C4-2B (cell line): Measurements from ENCODE around the gene PFKFB1.

Source experiments
- ZFX ChIP-seq: fragments of 450-650 bp; IDR thresholded peaks from 2 replicates; pipeline ENCODE4 v1.6.1; 2017
- TF ChIP-seq, protein P1 (sequence below): fragments of 450-650 bp; conservative IDR thresholded peaks from 2 replicates; pipeline ENCODE4 v1.5.1; 2017; ENCODE audit warnings: mild to moderate bottlenecking

DNA sequence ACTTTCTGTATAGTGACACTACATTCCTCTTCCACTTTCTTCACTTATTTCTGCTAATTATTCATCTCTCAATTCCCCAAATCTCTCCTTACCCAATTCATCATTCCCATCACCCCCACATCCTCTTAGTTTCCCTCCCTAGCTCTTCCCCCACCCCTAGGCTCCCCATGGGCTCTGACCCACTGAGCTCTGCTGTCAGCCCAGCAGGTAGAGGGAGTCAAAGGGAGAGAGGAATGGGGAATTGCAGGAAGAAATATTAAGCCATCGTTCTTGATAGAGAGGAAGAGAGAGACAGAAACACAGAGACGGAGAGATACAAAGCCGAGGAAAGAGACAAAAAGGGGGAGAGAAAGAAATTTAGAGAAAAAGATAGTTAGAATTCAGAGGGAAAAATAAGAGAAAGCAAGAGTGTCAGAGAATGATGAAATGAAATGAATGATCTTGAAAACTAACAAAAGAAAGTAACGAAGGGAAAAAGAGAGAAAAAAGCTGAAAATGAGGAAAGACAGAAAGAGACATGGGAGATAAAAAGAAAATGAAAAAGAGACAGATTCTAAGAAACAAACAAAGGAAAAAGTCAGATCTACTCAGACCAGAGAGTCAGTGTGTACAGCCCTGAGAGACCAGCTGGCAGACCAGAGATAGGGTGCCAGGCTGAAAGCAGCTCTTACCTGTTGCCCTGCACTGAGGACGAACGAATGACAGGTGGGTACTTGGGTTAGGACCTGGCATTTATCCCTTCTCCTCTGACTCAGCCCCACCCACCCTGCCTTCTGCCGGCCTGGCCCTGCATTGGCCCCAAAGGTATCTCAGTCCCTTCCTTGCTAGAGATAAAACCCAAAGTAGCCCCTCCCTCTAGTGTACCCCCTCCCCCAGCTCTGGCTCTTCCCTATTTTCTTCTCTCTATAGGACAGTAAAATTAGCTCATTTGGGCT lies 36.5 kb upstream of the PFKFB1 start, which contains the start of gene ALAS2:
- TF ChIP-seq, protein P1, sequence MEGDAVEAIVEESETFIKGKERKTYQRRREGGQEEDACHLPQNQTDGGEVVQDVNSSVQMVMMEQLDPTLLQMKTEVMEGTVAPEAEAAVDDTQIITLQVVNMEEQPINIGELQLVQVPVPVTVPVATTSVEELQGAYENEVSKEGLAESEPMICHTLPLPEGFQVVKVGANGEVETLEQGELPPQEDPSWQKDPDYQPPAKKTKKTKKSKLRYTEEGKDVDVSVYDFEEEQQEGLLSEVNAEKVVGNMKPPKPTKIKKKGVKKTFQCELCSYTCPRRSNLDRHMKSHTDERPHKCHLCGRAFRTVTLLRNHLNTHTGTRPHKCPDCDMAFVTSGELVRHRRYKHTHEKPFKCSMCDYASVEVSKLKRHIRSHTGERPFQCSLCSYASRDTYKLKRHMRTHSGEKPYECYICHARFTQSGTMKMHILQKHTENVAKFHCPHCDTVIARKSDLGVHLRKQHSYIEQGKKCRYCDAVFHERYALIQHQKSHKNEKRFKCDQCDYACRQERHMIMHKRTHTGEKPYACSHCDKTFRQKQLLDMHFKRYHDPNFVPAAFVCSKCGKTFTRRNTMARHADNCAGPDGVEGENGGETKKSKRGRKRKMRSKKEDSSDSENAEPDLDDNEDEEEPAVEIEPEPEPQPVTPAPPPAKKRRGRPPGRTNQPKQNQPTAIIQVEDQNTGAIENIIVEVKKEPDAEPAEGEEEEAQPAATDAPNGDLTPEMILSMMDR, result no peak
- TF ChIP-seq ZFX, result no peak
